ENCODE data around the gene RARS1.
"Not testable (repeated sequence)": the region's sequence is repeated elsewhere in the genome, so short reads cannot be mapped to it uniquely, and the experiment has no call there.

RARS1 gene

DNA sequence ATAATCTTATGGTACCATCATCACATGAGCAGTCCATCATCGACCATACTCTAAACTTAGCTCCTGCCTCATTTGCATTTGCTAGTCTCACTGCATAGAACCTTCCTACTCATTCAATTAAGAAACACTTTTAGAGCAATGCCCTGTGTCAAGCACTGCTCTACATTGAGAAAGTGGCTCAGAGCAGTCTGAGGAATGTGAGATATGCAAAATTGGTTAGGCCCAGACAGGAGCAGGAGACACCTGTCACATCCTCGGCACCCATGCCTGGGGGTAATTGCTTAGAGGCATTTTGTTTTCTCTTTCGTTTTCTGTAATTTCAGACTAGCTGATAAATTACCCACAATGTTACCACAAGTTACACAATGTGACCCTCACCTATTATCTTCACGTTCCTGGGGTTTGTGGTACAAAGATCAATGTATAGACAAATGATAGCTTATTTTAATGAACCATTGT lies 4.9 kb upstream of the RARS1 start:
- no peak for DNase-seq

GRCh38 chr5:168482361-168482760 lies 3.9 kb upstream of the RARS1 start:
- DNase-seq: no peak

GRCh38 chr5:168489059-168489458 lies 2.8 kb downstream of the RARS1 start:
- no peak for DNase-seq

DNA sequence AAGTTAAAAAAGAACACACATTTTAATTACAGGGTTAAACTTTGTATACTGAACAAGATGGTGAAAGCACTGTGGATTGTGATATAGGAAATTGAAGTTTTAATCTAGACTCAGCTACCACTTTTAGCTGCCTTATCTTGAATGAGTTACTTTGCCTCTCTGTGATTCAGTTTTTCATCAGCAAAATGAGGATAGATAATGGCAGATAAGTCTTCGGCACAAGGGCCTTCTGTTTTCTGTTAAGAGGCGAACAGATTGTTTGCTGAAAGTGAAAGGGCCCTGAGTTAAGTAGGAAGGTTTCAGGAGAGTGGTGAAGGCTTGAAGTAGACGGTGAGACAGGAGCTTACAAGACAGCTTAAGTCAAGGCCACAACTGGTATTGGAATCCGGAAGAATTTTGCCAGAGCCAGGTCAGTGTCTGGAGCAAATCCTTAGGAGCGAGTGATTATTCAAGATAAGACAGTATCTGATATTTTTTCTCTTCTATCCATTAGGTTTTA lies 7.8 kb downstream of the RARS1 start:
- DNase-seq: no peak

DNA sequence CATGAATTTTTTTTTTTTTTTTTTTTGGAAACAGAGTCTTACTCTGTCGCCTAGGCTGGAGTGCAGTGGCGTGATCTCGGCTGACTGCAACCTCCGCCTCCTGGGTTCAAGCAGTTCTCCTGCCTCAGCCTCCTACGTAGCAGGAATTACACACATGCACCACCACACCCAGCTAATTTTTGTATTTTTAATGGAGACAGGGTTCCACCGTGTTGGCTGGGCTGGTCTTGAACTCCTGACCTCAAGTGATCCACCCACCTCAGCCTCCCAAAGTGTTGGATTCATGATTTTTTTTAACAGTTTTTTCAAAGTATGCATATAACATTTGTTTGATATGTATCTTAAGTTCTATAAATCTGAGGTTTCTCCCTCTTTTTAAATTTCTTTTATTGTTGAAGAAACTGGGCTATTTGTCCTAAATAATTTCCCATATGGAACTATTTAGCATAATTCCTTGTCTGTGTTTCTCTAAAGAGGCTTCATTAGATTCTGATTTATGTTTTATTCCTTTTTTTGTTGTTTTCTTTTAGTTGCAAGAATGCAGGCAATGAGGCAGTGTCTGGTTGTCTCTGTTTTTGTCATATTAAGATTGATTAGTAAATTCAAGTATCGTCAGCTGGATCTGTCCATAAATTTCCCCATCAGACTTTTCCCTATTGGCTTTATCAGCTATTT lies 16.4 kb downstream of the RARS1 start:
- DNase-seq: no peak

GRCh38 chr5:168513861-168514428 lies 27.7 kb downstream of the RARS1 start:
- no peak for DNase-seq

GRCh38 chr5:168525856-168526255 lies 39.6 kb downstream of the RARS1 start:
- no peak for DNase-seq

DNA sequence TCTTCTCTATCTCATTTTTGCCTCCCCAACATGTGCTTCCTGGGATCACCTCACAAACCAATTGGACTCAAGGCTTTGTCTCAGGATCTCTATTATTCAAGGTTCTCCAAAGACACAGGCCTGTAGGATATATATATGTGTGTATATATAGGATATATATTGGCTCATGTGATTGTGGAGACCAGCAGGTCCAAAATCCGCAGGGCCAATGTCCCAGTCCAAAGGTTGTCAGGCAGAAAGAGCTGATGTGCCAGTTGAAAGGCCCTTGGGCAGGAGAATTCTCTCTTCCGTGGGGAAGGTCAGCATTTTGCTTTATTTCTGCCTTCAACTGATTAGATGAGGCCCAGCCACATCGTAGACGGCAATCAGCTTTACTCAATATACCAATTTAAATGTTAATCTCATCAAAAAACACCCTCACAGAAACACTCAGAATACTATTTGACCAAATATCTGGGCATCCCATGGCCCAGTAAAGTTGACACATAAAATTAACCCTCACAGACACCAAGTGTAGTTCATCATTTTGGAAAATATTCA lies 41.6 kb downstream of the RARS1 start:
- no peak for DNase-seq

DNA sequence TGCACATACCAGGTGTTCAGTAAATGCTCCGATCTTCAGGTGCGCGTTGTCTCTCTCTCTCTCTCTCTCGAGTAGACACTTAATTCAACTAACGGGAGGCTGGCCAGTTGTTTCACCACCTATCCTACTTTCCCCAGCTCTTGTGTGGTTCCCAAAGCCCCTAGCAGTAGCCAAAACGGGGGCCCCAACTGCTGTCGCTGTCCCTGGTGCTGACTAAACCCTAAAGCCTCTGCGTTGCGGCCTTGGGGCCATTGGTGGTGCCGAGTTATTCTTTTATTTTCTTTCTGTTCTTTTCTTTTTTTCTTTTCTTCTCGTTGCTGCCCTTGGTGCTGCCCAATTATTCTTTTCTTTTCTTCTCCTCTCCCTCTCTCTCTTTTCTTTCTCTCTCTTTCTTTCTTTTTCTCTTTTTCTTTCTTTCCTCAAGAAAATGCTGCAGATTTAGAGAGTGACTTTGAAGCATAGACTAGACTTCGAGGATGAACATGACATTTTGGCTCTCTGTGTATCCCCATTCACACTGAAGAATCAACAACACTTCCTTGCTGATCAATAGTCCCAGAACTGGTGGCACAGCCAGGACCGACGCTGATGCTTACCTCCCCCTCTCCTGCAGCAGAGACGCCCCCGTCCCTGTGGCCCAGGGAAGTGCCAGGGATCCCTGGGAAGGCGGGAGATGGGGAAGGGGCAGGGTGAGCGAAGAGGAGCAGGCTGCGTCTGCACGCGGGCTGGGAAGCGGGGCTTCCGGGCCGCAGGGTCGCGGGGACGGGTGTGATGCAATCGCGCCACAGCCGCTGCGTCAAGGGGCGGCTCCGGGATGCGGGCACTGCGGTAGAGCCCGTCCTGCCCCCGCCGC lies 42.5 kb downstream of the RARS1 start, which contains the start of gene FBLL1:
TSS of gene FBLL1 (plus strand) at position 785 of the 853 bp plus-strand sequence. CDS start 200 bp downstream, outside the sequence.
- DNase-seq: no peak

- no peak for DNase-seq
Observed at GRCh38 chr5:168529374-168530234, 43.3 kb downstream of the RARS1 start.

GRCh38 chr5:168530621-168531150 lies 44.4 kb downstream of the RARS1 start:
- DNase-seq: no peak

DNA sequence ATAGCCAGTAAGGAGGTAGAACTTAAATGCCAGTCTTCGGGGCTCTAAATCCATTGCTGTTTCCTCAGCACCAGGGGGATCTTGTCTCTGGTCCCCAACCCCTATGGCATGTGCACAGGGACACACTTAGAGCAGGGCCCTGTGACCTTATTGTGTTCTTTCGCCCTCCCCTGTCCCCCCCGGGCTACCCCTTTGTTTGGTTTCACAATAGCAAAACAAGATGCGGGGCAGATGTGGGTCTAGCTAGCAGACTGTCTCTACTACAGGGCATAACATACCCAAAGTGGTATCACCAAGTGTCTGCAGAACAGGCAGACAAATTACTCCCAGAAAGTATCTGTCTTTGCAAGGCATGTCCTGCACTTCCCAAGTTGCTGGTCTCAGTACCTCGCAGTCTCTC lies 44.9 kb downstream of the RARS1 start:
- no peak for DNase-seq

DNA sequence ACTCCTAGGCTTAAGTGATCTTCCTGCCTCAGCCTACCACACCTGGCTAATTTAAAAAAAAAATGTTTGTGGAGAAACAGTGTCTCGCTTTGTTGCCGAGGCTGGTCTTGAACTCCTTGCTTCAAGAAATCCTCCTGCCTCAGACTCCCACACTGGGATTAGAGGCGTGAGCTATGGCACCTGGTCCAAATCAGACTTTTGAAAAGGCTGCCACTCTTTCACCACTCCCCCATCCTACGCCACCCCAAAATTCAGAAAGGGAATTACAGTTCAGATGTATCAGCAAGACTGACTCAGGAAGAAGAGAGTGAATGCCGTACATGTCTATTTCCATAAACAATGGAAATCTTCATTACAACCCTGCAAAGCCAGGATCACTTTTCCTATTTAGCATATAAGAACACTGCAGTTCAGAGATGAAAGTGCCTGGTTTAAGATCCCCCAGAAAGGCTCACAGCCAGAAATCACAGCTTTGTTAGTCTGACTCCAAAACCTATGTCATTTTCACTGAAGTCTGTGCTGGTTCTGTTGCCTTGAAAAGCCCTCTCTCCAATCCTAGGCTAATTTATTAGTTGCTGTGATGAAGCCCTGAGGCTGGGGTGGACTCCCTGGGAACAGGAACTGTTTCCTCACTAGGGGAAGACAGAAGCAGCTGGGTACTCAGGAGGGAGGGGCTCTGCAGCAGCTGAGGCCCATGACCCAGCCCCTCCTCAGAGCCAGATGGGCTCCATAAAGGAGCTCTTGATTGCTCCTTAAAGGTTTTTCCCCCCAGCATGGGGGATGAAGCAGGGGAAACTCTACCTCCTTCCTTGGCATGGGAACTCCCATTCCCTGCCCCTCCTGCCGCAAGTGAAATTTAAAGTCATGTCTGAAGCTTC lies 46.0 kb downstream of the RARS1 start:
- no peak for DNase-seq

DNA sequence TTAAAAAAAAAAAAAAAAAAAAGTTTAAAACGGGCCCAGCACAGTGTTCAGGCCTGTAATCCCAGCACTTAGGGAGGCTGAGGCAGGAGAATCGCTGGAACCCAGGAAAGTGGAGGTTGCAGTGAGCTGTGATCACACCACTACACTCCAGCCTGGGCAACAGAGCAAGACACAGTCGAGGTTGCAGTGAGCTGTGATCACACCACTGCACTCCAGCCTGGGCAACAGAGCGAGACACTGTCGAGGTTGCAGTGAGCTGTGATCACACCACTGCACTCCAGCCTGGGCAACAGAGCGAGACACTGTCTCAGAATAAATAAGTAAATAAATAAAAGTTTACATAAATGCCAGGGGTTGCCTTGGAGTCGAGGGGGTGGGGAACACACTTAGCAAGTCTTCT lies 48.1 kb downstream of the RARS1 start:
- not testable (repeated sequence) for DNase-seq

DNA sequence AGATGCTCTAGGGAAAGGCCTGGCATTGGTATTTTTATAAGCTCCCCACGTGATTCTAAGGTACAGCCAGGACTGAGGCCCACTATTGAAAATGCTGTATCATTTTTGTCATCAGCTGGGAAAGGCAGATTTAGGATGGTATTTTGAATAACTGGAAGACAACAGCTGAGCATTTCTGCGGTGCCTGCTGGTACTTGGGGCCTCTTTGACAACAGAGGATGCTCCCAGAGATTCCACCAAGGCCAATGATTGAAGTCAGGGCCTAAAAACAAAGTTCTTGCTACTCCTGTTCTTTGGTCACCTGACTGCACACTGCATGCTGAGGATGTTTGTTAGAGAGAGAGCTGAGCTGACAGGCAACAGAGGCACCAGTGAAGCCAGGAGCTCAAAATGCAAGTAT lies 50.9 kb downstream of the RARS1 start:
- DNase-seq: no peak

DNA sequence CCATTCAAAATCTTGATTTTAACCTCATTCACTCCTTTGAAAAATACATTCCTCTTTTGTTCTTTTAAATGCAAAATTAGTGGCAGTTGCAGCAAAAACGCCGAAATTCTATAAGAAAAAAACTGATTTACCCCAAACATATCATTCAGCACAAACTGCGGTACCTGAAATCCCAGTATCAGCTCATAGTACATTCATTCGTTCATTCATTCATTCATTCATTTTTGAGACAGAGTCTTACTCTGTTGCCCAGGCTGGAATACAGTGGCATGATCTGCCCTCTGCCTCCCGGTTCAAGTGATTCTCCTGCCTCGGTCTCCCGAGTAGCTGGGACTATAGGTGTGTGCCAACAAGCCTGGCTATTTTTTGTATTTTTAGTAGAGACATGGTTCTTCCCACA lies 63.3 kb downstream of the RARS1 start:
- no peak for DNase-seq

DNA sequence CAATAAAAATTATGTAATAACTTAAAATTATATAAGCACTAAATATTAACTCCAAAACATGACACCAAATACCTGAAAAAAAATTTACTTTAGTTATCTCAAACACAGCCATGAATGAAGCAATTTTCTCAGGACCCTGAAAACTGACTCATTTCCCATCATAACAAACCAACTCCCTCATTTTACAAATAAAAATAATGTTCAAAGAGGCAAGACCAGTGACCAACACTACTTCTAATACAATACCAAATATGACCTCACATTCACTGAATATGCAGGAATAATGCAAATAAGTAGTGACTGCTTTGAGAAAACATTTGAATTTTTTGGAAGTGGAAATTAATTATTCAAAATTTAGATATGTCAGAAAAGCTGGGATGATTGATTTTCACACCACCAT lies 64.4 kb downstream of the RARS1 start:
- DNase-seq: no peak

DNA sequence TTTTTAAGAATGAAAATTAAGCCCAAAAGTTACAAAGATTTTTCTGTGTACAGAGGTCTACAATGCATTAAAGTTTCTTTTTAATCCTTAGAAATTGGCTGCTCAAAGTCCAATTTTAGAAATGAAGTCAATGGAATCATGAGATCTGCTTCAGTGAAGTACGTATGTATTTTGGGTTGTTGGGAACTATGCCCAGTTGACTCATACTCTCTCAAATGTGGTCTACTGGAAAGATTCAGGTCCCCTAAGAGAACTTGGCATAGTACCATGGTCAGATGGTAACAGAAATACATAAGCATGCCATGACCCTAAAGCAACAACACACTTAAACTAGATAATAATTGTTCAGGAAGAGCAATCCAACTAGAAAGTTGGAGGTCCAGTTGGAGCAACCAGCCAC lies 65.9 kb downstream of the RARS1 start:
- no peak for DNase-seq

DNA sequence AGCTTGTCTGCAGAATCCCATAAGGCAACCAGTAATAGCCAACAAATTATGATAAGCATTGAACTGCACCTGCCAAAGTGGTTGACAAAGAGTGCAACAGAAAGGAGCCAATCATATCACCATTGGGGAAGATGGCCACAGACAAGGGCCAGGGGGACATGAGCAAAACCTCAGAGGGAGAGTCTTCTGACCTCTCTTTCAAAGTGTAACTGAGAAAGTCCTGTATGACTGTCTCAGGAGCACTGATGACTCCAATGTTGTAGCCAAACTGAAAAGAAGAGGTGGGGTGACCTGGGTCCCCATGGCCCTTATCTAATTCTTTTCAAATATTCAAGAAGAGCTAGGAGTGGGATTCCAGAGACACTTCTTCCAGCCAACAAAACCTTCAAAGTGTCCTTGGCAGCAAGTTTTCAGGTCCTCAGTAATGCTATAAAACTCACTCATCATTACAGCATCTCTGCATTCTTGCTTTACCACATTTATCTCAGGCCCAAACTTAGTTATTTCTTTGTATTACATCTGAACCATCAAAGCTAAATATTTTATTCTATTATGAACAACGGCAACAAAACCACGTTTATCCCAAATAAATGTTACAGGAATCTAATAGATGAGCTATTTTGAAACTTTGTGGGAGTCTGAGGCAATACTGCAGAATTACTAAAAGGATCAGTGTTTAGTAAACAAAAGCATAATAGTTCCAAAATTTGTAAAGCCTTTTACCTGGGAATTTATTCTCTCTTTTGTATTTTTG lies 67.3 kb downstream of the RARS1 start:
- no peak for DNase-seq

DNA sequence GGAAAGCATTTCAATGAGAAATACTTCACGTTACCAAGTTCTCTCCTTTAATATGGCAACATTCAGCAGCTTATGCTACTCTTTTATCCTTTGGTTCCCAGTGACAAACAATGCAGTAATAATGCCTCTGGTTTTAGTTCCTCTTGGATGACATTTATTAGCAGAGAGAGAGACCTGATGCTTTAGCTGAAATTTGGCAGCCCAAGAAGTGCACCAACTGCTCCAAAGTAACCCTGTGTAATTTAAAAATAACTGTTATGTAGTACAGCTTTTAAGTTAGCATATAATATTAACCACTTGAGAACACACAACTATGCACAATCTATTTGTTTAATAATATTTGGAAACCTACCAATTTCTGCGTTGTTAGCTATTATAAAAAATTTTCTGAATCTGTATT lies 71.1 kb downstream of the RARS1 start:
- DNase-seq: no peak

All from NCI-H1694 treated with DMSO at 0.1 percent for 48 hours (cell line).